C4-2B (cell line): ENCODE measurements around the gene XXYLT1.

ENCODE experiments used
- CTCF ChIP-seq: fragments of 450-650 bp; conservative IDR thresholded peaks from 2 replicates; pipeline ENCODE4 v1.5.1; 2017; ENCODE audit warnings: mild to moderate bottlenecking
- ZFX ChIP-seq: fragments of 450-650 bp; IDR thresholded peaks from 2 replicates; pipeline ENCODE4 v1.6.1; 2017

DNA sequence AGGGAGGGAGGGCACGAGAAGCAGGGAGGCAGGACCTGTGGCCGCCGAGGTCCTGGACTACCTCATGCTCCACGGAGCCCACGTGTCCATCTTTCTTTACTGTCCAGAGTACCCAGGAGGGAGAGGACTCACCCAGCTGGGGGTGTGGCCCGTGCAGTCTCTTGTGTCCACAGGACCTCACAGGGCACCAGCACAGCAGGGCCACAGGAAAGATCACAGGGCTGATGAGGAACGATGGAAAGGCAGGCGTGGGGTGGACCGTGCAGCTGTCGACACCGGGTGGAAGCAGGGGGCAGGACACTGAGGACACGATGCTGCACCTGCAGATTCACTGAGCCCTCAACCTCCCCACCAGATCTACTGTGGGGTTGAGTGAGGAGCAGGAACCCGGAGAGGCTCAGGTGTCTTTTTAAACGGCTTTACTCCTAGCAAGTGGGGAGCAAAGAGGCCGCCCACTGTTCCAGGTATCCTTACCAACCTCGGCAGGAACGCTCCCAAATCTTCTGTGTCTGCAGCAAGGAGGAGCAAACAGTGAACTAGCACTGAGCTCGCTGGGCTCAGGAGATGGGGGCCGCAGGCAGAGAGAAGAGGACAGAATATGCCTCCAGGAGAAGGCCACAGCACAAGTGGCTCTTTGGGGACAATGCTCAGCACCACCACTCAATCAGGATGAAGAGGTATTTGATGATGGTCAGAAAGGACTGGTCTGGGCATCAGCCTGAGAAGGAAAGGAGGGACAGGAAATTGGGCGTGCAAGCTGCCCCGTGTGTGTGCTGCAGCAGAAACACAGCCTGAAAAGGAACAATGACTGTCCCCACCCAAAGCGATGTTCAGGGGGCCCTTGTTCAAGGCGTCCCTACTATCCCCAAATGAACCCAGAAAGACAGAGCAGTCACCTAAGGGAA lies 198.8 kb downstream of the XXYLT1 start:
- TF ChIP-seq CTCF (no peak), ZFX (no peak)
